ENCODE results near the gene NLRP1.

- TF ChIP-seq, protein P1, sequence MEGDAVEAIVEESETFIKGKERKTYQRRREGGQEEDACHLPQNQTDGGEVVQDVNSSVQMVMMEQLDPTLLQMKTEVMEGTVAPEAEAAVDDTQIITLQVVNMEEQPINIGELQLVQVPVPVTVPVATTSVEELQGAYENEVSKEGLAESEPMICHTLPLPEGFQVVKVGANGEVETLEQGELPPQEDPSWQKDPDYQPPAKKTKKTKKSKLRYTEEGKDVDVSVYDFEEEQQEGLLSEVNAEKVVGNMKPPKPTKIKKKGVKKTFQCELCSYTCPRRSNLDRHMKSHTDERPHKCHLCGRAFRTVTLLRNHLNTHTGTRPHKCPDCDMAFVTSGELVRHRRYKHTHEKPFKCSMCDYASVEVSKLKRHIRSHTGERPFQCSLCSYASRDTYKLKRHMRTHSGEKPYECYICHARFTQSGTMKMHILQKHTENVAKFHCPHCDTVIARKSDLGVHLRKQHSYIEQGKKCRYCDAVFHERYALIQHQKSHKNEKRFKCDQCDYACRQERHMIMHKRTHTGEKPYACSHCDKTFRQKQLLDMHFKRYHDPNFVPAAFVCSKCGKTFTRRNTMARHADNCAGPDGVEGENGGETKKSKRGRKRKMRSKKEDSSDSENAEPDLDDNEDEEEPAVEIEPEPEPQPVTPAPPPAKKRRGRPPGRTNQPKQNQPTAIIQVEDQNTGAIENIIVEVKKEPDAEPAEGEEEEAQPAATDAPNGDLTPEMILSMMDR (IDR thresholded peaks at IDR 0.05), result peak in 1 of 6 experiments; percentile 16
- TF ChIP-seq POLR2A (IDR thresholded peaks at IDR 0.05), result peak; percentile 64 to 85
These were observed 97.8 kb downstream of the NLRP1 start, which contains the start of gene MIS12 for GRCh38 chr17:5486206-5487124.

All from adrenal gland (tissue), 5 donors.